Liver (tissue), 9 donors: ENCODE data around the gene TPPP3. TPM values are rescaled to one million over a fixed set of nuclear protein-coding genes. Genes with fewer than 3 reads are reported as not detected.

Experiments
- DNase-seq: peaks from one replicate; pipeline ENCODE4 v3.0.0-alpha.2; 2017; ENCODE audit warnings: low spot score
- H3K27ac ChIP-seq, 2 donors: one replicate each; pipeline ENCODE4 v1.7.0; 2013; ENCODE audit warnings: inconsistent platforms in 2 of 2, low read length in 2 of 2, control low read depth in 1 of 2, low read depth in 1 of 2, mild to moderate bottlenecking in 1 of 2
- H3K27me3 ChIP-seq, 4 donors: one replicate each; pipeline versions ENCODE4 v1.6.1 to v1.7.0; 2013; ENCODE audit warnings: low read length in 3 of 4, inconsistent platforms in 1 of 4, mild to moderate bottlenecking in 1 of 4, moderate library complexity in 1 of 4; ENCODE audit not compliant: control insufficient read depth in 4 of 4, insufficient read depth in 4 of 4
- H3K36me3 ChIP-seq, 4 donors: one replicate each; pipeline versions ENCODE4 v1.6.1 to v1.7.0; 2013; ENCODE audit warnings: low read length in 3 of 4, mild to moderate bottlenecking in 3 of 4, low read depth in 1 of 4, moderate library complexity in 1 of 4; ENCODE audit not compliant: control insufficient read depth in 4 of 4, insufficient read depth in 3 of 4
- H3K4me1 ChIP-seq, 4 donors: one replicate each; pipeline versions ENCODE4 v1.6.1 to v1.7.0; 2013; ENCODE audit warnings: low read length in 3 of 4, mild to moderate bottlenecking in 3 of 4, moderate library complexity in 1 of 4; ENCODE audit not compliant: control insufficient read depth in 4 of 4, insufficient read depth in 4 of 4
- H3K4me3 ChIP-seq, 3 donors: one replicate each; pipeline versions ENCODE4 v1.6.1 to v1.7.0; 2013; ENCODE audit warnings: low read length in 3 of 3, control low read depth in 1 of 3, low read depth in 1 of 3, mild to moderate bottlenecking in 1 of 3
- H3K9ac ChIP-seq, 2 donors: one replicate each; pipeline ENCODE4 v1.7.0; 2013; ENCODE audit warnings: low read length in 2 of 2, mild to moderate bottlenecking in 2 of 2, moderate library complexity in 2 of 2, control low read depth in 1 of 2, low read depth in 1 of 2
- H3K9me3 ChIP-seq, 4 donors: one replicate each; pipeline versions ENCODE4 v1.6.1 to v1.7.0; 2013; ENCODE audit warnings: low read length in 3 of 4; ENCODE audit not compliant: control insufficient read depth in 4 of 4
- FOXA1 ChIP-seq: IDR thresholded peaks from 2 replicates; pipeline ENCODE4 v1.6.1; 2016; ENCODE audit warnings: antibody characterized with exemption
- FOXA2 ChIP-seq: IDR thresholded peaks from 2 replicates; pipeline ENCODE4 v1.6.1; 2016; ENCODE audit warnings: antibody characterized with exemption
- GABPA ChIP-seq, 2 donors: IDR thresholded peaks in 1 of 2; conservative IDR thresholded peaks in 1 of 2; 2 replicates each; pipeline ENCODE4 v1.6.1; 2016; ENCODE audit warnings: antibody characterized with exemption in 2 of 2, mild to moderate bottlenecking in 1 of 2, moderate library complexity in 1 of 2
- HNF4A ChIP-seq, 2 donors: conservative IDR thresholded peaks; 2 replicates each; pipeline ENCODE4 v1.6.1; 2016; ENCODE audit warnings: antibody characterized with exemption in 2 of 2, mild to moderate bottlenecking in 2 of 2
- JUND ChIP-seq, 2 donors: IDR thresholded peaks; 2 replicates each; pipeline ENCODE4 v1.6.1; 2016; ENCODE audit warnings: antibody characterized with exemption in 2 of 2
- MAX ChIP-seq: IDR thresholded peaks from 2 replicates; pipeline ENCODE4 v1.6.1; 2016; ENCODE audit warnings: antibody characterized with exemption
- RAD21 ChIP-seq, 2 donors: IDR thresholded peaks; 2 replicates each; pipeline ENCODE4 v1.6.1; 2016; ENCODE audit warnings: antibody characterized with exemption in 2 of 2, mild to moderate bottlenecking in 2 of 2
- REST ChIP-seq: IDR thresholded peaks from 2 replicates; pipeline ENCODE4 v1.6.1; 2016; ENCODE audit warnings: antibody characterized with exemption, mild to moderate bottlenecking
- RXRA ChIP-seq, 2 donors: IDR thresholded peaks; 2 replicates each; pipeline ENCODE4 v1.6.1; 2017 to 2018; ENCODE audit warnings: antibody characterized with exemption in 2 of 2, mild to moderate bottlenecking in 1 of 2
- SP1 ChIP-seq: IDR thresholded peaks from 2 replicates; pipeline ENCODE4 v1.6.1; 2018; ENCODE audit warnings: antibody characterized with exemption, mild to moderate bottlenecking
- TAF1 ChIP-seq: conservative IDR thresholded peaks from 2 replicates; pipeline ENCODE4 v1.6.1; 2016; ENCODE audit warnings: antibody characterized with exemption, mild to moderate bottlenecking
- YY1 ChIP-seq: IDR thresholded peaks from 2 replicates; pipeline ENCODE4 v1.6.1; 2016; ENCODE audit warnings: antibody characterized with exemption, mild to moderate bottlenecking
- WGBS: extraction: QIAGEN DNeasy Blood & Tissue Kit; methylation state at CpG from one replicate; pipeline ENCODE4 v1.1.7; 2013; 5-methylcytosine and 5-hydroxymethylcytosine counted together
- polyA plus RNA-seq, 2 donors: library from polyadenylated mRNA; stranded (reverse) in 1 of 2; unstranded in 1 of 2; fragments of 200-250 nt in 1 of 2; fragments of >200 nt in 1 of 2; fragmentation: Nextera tagmentation in 1 of 2; extraction: Ambion mirVana in 1 of 2; gene quantifications; one replicate each; pipeline versions ENCODE4 v1.2.1 to v1.2.3, GENCODE V29; 2013 to 2015
- total RNA-seq, 2 donors: library from RNA; depleted of rRNA; stranded (reverse); fragments of >200 nt; gene quantifications; one replicate each; pipeline ENCODE4 v1.2.3, GENCODE V29; 2014
- donor health status: healthy.
- donor health status: healthy.
- donor health status: healthy.
- donor health status: healthy.
- donor health status: healthy.

Gene TPPP3
- total and polyA plus RNA-seq, 4 donors, result 0.28 to 0.84 (median 0.55) TPM

- TF ChIP-seq REST, result no peak
- no peak for TF ChIP-seq TAF1
- no peak for TF ChIP-seq JUND (IDR thresholded peaks at IDR 0.05)
- no peak for TF ChIP-seq SP1
- TF ChIP-seq FOXA1, result no peak
- TF ChIP-seq HNF4A (conservative IDR thresholded peaks at IDR 0.05), result no peak
These were observed 30.9 kb upstream of the TPPP3 start (continued) for GRCh38 chr16:67424261-67424615.

- WGBS, result 37% methylated on average over 9 of the region's 9 CpGs
- Histone ChIP-seq H3K9me3 (no peaks in the 10 kb centered on the region), H3K36me3 (no peaks in the 10 kb centered on the region), H3K27me3 (peaks cover 0 to 4% (median 0%) of the 10 kb centered on the region in 4 donors), H3K9ac (no peak overlapping the region), H3K4me1 (peaks cover 0 to 7% (median 6%) of the 10 kb centered on the region in 4 donors), H3K4me3 (no peak overlapping the region), H3K27ac (no peak overlapping the region)
- DNase-seq, result no peak
- TF ChIP-seq MAX, result no peak
- TF ChIP-seq SP1, result no peak
- no peak for TF ChIP-seq RXRA (IDR thresholded peaks at IDR 0.05)
- no peak for TF ChIP-seq RAD21 (IDR thresholded peaks at IDR 0.05)
- TF ChIP-seq HNF4A (conservative IDR thresholded peaks at IDR 0.05), result no peak
- no peak for TF ChIP-seq FOXA2
- TF ChIP-seq GABPA (IDR thresholded peaks at IDR 0.05 in 1 of 2, conservative IDR thresholded peaks at IDR 0.05 in 1 of 2), result no peak
- no peak for TF ChIP-seq FOXA1
These were observed 30.4 kb upstream of the TPPP3 start for GRCh38 chr16:67423611-67424260.

- Histone ChIP-seq H3K27ac (no peak overlapping the region), H3K9me3 (no peaks in the 10 kb centered on the region), H3K36me3 (no peaks in the 10 kb centered on the region), H3K27me3 (peaks cover 0 to 4% (median 0%) of the 10 kb centered on the region in 4 donors), H3K4me1 (peaks cover 0 to under 1% (median 0%) of the 10 kb centered on the region in 4 donors), H3K4me3 (no peak overlapping the region), H3K9ac (no peak overlapping the region)
- no peak for TF ChIP-seq HNF4A (conservative IDR thresholded peaks at IDR 0.05)
- no peak for TF ChIP-seq MAX
- no peak for TF ChIP-seq YY1
- no peak for TF ChIP-seq RAD21 (IDR thresholded peaks at IDR 0.05)
- no peak for TF ChIP-seq GABPA (IDR thresholded peaks at IDR 0.05 in 1 of 2, conservative IDR thresholded peaks at IDR 0.05 in 1 of 2)
- TF ChIP-seq REST, result no peak
- 91% methylated on average over 5 of the region's 5 CpGs for WGBS
- no peak for DNase-seq
These were observed 29.7 kb upstream of the TPPP3 start for GRCh38 chr16:67423015-67423414.
